Measurements from ENCODE around the gene UNC93B1.

GRCh38 chr11:68025047-68025446 is 21.1 kb upstream of the UNC93B1 start:
- TF ChIP-seq, protein P1, sequence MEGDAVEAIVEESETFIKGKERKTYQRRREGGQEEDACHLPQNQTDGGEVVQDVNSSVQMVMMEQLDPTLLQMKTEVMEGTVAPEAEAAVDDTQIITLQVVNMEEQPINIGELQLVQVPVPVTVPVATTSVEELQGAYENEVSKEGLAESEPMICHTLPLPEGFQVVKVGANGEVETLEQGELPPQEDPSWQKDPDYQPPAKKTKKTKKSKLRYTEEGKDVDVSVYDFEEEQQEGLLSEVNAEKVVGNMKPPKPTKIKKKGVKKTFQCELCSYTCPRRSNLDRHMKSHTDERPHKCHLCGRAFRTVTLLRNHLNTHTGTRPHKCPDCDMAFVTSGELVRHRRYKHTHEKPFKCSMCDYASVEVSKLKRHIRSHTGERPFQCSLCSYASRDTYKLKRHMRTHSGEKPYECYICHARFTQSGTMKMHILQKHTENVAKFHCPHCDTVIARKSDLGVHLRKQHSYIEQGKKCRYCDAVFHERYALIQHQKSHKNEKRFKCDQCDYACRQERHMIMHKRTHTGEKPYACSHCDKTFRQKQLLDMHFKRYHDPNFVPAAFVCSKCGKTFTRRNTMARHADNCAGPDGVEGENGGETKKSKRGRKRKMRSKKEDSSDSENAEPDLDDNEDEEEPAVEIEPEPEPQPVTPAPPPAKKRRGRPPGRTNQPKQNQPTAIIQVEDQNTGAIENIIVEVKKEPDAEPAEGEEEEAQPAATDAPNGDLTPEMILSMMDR (IDR thresholded peaks at IDR 0.05; ENCODE audit: borderline replicate concordance, extremely low read depth, low read length, poor library complexity, severe bottlenecking) = peak; percentile 34
- TF ChIP-seq EZH2 (IDR thresholded peaks at IDR 0.05; ENCODE audit: borderline replicate concordance, low read depth, low read length, severe bottlenecking) = no peak

Data from DND-41 (cell line).